SK-N-SH treated with all-trans-retinoic acid at 6 μM for 48 hours (cell line): Measurements from ENCODE around the gene C2orf15.
A peak's percentile ranks its signal among the peaks of the same experiment; 100 is the strongest.

Experiments
- ATAC-seq: fragments of 200-7000 bp; cut with Tn5 transposase; 3 replicates; pipeline ENCODE4 v1.9.1; 2020; ENCODE audit warnings: mild to moderate bottlenecking, moderate library complexity
- ARNTL ChIP-seq: fragments of 450-650 bp; formaldehyde crosslinking; IDR thresholded peaks from 2 replicates; pipeline ENCODE4 v1.5.0; 2020; ENCODE audit warnings: low read depth, mild to moderate bottlenecking, moderate library complexity, borderline replicate concordance
- BACH2 ChIP-seq: fragments of 250-450 bp; sonication (Bioruptor Pico); IDR thresholded peaks from 2 replicates; pipeline ENCODE4 v1.9.0; 2021; ENCODE audit warnings: mild to moderate bottlenecking, borderline replicate concordance
- CSDC2 ChIP-seq: fragments of 250-450 bp; sonication (Bioruptor Pico); IDR thresholded peaks from 2 replicates; pipeline ENCODE4 v1.5.0; 2020; ENCODE audit warnings: mild to moderate bottlenecking, moderate library complexity
- ESRRG ChIP-seq: fragments of 250-450 bp; sonication (Bioruptor Pico); IDR thresholded peaks from 2 replicates; pipeline ENCODE4 v1.6.1; 2021; ENCODE audit warnings: mild to moderate bottlenecking
- GLIS3 ChIP-seq: fragments of 250-450 bp; sonication (Bioruptor Pico); IDR thresholded peaks from 2 replicates; pipeline ENCODE4 v1.5.0; 2020; ENCODE audit warnings: mild to moderate bottlenecking, moderate library complexity
- OSR1 ChIP-seq: fragments of 250-450 bp; sonication (Bioruptor Pico); IDR thresholded peaks from 2 replicates; pipeline ENCODE4 v1.8.0; 2022; ENCODE audit warnings: moderate library complexity, mild to moderate bottlenecking, inconsistent platforms
- PPARA ChIP-seq: fragments of 250-450 bp; sonication (Bioruptor Pico); IDR thresholded peaks from 2 replicates; pipeline ENCODE4 v1.5.0; 2020; ENCODE audit warnings: mild to moderate bottlenecking, borderline replicate concordance
- RARB ChIP-seq: fragments of 250-450 bp; sonication (Bioruptor Pico); IDR thresholded peaks from 2 replicates; pipeline ENCODE4 v1.8.0; 2021; ENCODE audit warnings: mild to moderate bottlenecking, moderate library complexity
- TCF4 ChIP-seq: fragments of 250-450 bp; sonication (Bioruptor Pico); IDR thresholded peaks from 2 replicates; pipeline ENCODE4 v1.8.0; 2021; ENCODE audit warnings: mild to moderate bottlenecking, moderate library complexity, borderline replicate concordance
- TOX ChIP-seq: fragments of 250-450 bp; sonication (Bioruptor Pico); IDR thresholded peaks from 2 replicates; pipeline ENCODE4 v1.8.0; 2021; ENCODE audit warnings: mild to moderate bottlenecking, moderate library complexity, borderline replicate concordance
- ZFP30 ChIP-seq: fragments of 450-650 bp; formaldehyde crosslinking; IDR thresholded peaks from 2 replicates; pipeline ENCODE4 v1.5.0; 2022; ENCODE audit warnings: mild to moderate bottlenecking, moderate library complexity
- ZNF565 ChIP-seq: fragments of 450-650 bp; formaldehyde crosslinking; conservative IDR thresholded peaks from 2 replicates; pipeline ENCODE4 v1.5.0; 2020; ENCODE audit warnings: low read depth, mild to moderate bottlenecking, moderate library complexity
- ZNF70 ChIP-seq: fragments of 450-650 bp; formaldehyde crosslinking; IDR thresholded peaks from 2 replicates; pipeline ENCODE4 v1.5.0; 2020; ENCODE audit warnings: mild to moderate bottlenecking, moderate library complexity
- ZNF8 ChIP-seq: fragments of 450-650 bp; formaldehyde crosslinking; IDR thresholded peaks from 2 replicates; pipeline ENCODE4 v1.5.0; 2020; ENCODE audit warnings: mild to moderate bottlenecking, moderate library complexity
- TF ChIP-seq, protein P1 (sequence below): fragments of 250-450 bp; sonication (Bioruptor Pico); IDR thresholded peaks from 2 replicates; pipeline ENCODE4 v1.8.0; 2020; ENCODE audit warnings: mild to moderate bottlenecking, moderate library complexity, borderline replicate concordance
- TF ChIP-seq, protein P2 (sequence below): fragments of 250-450 bp; sonication (Bioruptor Pico); IDR thresholded peaks from 2 replicates; pipeline ENCODE4 v1.5.0; 2020; ENCODE audit warnings: mild to moderate bottlenecking, moderate library complexity
- TF ChIP-seq, protein P3 (sequence below): fragments of 250-450 bp; sonication (Bioruptor Pico); IDR thresholded peaks from 2 replicates; pipeline ENCODE4 v1.5.1; 2021; ENCODE audit warnings: mild to moderate bottlenecking, moderate library complexity
- TF ChIP-seq, protein P4 (sequence below): fragments of 250-450 bp; sonication (Bioruptor Pico); IDR thresholded peaks from 2 replicates; pipeline ENCODE4 v1.8.0; 2021; ENCODE audit warnings: low read depth, mild to moderate bottlenecking, moderate library complexity, borderline replicate concordance

C2orf15 gene, protein sequence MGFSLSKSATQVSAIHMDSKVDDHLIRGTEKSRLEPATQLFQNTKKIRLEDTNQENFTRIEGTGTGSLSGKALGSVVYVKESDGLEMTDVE

DNA sequence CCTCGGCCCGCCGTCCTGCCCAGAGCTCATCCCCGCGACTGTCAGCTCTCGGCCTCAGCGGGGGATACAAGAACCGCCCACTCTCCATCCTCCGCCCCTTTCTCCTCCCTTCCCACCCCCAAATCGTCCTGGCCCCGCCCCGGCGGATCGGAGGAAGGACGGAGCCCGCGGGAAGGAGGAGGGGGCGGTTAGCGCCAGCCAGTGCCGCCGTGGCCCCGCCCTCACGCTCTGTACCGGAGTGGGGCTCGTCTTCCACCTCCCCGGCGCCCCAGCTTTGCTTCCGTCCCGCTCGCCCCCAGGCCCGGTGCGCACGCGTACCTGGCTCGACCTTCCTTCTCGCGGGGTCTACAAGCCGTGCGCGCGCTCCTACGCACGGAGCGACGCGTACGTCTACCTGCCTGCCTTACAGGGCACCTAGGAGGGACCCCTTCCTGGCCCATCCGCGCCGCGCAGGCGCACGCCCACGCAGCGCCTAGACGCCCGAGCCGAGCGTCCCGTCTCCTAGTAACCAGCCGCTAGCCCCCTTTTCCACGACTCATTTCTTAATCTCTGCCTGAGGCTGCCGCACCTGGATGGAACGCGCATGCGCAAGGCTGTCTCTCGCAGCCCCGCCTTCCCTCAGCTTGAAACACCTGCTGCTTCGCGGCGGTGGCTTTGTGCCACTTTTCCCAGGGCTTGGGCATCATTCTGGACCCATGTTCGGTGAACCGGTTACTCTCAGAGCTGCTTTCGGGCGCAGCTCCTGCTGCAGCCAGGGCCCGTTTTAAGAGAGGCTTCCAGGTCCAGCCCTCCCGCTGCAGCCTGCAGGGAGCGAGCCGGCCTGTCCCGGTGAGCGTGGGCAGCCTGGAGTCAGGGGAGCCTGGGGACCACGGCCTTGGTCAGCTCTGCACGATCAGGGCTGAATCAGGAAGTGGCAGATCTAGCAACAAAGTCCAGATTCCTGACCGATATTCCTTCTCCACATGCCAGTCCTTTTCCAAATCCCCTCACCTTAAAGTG is at the start of gene C2orf15:
Gene C2orf15, plus strand, starts transcription at position 598 of the 999 bp plus-strand sequence. CDS start 8,852 bp downstream, outside the sequence.
- TF ChIP-seq, protein P1, sequence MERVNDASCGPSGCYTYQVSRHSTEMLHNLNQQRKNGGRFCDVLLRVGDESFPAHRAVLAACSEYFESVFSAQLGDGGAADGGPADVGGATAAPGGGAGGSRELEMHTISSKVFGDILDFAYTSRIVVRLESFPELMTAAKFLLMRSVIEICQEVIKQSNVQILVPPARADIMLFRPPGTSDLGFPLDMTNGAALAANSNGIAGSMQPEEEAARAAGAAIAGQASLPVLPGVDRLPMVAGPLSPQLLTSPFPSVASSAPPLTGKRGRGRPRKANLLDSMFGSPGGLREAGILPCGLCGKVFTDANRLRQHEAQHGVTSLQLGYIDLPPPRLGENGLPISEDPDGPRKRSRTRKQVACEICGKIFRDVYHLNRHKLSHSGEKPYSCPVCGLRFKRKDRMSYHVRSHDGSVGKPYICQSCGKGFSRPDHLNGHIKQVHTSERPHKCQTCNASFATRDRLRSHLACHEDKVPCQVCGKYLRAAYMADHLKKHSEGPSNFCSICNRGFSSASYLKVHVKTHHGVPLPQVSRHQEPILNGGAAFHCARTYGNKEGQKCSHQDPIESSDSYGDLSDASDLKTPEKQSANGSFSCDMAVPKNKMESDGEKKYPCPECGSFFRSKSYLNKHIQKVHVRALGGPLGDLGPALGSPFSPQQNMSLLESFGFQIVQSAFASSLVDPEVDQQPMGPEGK, result no peak
- TF ChIP-seq ZFP30 (CRISPR knock-in tag) (no peak), GLIS3 (no peak), OSR1 (CRISPR knock-in tag) (no peak), PPARA (CRISPR knock-in tag) (no peak)
- TF ChIP-seq, protein P2, sequence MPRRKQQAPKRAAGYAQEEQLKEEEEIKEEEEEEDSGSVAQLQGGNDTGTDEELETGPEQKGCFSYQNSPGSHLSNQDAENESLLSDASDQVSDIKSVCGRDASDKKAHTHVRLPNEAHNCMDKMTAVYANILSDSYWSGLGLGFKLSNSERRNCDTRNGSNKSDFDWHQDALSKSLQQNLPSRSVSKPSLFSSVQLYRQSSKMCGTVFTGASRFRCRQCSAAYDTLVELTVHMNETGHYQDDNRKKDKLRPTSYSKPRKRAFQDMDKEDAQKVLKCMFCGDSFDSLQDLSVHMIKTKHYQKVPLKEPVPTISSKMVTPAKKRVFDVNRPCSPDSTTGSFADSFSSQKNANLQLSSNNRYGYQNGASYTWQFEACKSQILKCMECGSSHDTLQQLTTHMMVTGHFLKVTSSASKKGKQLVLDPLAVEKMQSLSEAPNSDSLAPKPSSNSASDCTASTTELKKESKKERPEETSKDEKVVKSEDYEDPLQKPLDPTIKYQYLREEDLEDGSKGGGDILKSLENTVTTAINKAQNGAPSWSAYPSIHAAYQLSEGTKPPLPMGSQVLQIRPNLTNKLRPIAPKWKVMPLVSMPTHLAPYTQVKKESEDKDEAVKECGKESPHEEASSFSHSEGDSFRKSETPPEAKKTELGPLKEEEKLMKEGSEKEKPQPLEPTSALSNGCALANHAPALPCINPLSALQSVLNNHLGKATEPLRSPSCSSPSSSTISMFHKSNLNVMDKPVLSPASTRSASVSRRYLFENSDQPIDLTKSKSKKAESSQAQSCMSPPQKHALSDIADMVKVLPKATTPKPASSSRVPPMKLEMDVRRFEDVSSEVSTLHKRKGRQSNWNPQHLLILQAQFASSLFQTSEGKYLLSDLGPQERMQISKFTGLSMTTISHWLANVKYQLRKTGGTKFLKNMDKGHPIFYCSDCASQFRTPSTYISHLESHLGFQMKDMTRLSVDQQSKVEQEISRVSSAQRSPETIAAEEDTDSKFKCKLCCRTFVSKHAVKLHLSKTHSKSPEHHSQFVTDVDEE (CRISPR knock-in tag), result no peak
- ATAC-seq, result peak; percentile 94

DNA sequence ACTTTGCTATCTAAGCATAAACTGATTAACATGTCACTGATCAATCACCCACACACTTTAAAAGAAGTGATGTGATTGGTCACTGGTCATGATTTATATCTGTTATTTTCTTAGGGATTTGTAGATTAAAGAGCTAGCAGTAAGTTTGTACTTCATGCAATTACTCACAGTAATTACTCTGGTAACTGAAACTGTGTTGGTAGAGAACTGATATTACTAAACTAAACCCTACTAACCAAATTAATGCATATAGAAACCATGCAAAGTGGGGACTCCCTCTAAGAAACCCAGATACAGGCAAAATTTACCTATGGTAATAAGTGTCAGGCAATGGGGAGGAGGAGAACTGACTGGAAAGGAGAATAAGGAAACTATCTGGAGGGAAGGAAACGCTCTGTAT is 44.8 kb upstream of the C2orf15 start:
- ATAC-seq, result no peak
- TF ChIP-seq GLIS3, result no peak
- TF ChIP-seq ZNF70 (CRISPR knock-in tag), result no peak
- TF ChIP-seq, protein P3, sequence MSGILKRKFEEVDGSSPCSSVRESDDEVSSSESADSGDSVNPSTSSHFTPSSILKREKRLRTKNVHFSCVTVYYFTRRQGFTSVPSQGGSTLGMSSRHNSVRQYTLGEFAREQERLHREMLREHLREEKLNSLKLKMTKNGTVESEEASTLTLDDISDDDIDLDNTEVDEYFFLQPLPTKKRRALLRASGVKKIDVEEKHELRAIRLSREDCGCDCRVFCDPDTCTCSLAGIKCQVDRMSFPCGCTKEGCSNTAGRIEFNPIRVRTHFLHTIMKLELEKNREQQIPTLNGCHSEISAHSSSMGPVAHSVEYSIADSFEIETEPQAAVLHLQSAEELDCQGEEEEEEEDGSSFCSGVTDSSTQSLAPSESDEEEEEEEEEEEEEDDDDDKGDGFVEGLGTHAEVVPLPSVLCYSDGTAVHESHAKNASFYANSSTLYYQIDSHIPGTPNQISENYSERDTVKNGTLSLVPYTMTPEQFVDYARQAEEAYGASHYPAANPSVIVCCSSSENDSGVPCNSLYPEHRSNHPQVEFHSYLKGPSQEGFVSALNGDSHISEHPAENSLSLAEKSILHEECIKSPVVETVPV (CRISPR knock-in tag), result no peak
- no peak for TF ChIP-seq ZFP30 (CRISPR knock-in tag)
- TF ChIP-seq ZNF8 (CRISPR knock-in tag), result no peak
- TF ChIP-seq BACH2 (CRISPR knock-in tag), result no peak
- TF ChIP-seq TCF4 (CRISPR knock-in tag), result no peak
- no peak for TF ChIP-seq ESRRG
- TF ChIP-seq RARB (CRISPR knock-in tag), result no peak
- no peak for TF ChIP-seq ARNTL (CRISPR knock-in tag)
- TF ChIP-seq CSDC2, result no peak

DNA sequence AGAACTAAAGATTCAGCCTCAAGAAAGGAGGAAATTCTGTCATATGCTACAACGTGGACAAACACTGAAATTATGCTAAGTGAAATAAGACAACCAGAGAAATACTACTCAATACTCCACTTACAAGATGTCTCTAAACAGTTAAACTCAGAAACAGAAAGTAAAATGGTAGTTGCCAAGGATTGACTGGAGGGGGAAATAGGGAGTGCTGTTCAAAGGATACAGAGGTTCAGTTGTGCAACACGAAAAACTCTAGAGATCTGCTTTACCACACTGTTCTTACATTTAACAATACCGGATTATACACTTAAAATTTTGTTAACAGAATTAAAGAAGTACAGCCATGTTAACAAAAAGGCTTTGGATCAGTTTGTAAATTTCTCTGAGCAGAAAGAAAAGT is 39.8 kb upstream of the C2orf15 start:
- no peak for TF ChIP-seq BACH2 (CRISPR knock-in tag)
- peak; percentile 58; the same call in 2 of the 3 replicates for ATAC-seq

DNA sequence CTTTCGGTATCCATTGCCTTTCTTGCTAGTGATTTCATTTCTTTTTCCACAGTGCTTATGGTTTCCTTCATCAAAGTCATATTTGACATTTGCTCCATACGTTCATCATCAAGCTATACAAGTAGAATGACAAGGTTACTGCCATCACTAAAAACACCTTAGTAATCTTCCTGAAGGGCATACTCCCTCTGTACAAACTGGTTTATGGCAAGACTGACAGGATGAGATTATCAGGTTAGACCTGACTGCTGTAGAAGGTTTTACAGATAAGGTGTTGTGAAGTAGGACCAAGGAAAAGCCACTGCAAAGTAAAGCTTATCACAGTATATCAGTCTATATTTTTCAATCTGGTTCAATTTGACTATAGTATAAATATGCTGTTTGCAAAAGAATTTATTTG is 37.5 kb upstream of the C2orf15 start:
- TF ChIP-seq CSDC2 (no peak), ZNF8 (CRISPR knock-in tag) (no peak)
- TF ChIP-seq, protein P1, result no peak
- no peak for ATAC-seq

DNA sequence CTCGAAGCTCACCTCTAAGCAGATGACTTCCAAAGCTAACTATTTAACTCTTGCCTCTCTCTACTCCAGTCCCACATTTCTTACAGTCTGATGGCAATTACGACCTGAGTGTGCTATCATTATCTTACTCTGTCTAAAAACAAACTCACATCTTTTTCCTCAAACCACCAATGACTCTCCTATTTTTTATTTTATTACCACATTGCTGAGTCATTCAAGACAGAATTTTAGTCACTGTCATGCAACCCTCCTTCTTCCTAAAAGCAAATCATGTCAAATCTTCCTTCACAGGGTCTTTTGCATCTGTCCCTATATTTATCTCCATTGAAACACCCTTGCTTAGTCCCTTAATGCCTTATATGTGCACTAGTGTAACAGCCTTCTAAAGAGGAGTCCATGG is 34.6 kb upstream of the C2orf15 start:
- no peak for ATAC-seq
- no peak for TF ChIP-seq ESRRG
- TF ChIP-seq, protein P3 (CRISPR knock-in tag), result no peak
- TF ChIP-seq, protein P4, sequence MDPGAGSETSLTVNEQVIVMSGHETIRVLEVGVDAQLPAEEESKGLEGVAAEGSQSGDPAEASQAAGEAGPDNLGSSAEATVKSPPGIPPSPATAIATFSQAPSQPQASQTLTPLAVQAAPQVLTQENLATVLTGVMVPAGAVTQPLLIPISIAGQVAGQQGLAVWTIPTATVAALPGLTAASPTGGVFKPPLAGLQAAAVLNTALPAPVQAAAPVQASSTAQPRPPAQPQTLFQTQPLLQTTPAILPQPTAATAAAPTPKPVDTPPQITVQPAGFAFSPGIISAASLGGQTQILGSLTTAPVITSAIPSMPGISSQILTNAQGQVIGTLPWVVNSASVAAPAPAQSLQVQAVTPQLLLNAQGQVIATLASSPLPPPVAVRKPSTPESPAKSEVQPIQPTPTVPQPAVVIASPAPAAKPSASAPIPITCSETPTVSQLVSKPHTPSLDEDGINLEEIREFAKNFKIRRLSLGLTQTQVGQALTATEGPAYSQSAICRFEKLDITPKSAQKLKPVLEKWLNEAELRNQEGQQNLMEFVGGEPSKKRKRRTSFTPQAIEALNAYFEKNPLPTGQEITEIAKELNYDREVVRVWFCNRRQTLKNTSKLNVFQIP (CRISPR knock-in tag), result no peak
- no peak for TF ChIP-seq BACH2 (CRISPR knock-in tag)
- TF ChIP-seq PPARA (CRISPR knock-in tag), result no peak
- TF ChIP-seq RARB (CRISPR knock-in tag), result no peak
- no peak for TF ChIP-seq ZNF8 (CRISPR knock-in tag)
- TF ChIP-seq CSDC2, result no peak
- no peak for TF ChIP-seq TOX (CRISPR knock-in tag)
- no peak for TF ChIP-seq TCF4 (CRISPR knock-in tag)
- no peak for TF ChIP-seq ZNF70 (CRISPR knock-in tag)
- no peak for TF ChIP-seq ZNF565 (CRISPR knock-in tag)
